HepG2 (cell line): Measurements from ENCODE around the gene PSMD3. TPM values are rescaled to one million over a fixed set of nuclear protein-coding genes. Genes with fewer than 3 reads are reported as not detected.
A peak's percentile ranks its signal among the peaks of the same experiment; 100 is the strongest.
"Not testable (repeated sequence)": the region's sequence is repeated elsewhere in the genome, so short reads cannot be mapped to it uniquely, and the experiment has no call there.

ENCODE experiments used
- CEBPG ChIP-seq: IDR thresholded peaks from 2 replicates; pipeline ENCODE4 v1.6.1; 2016
- EP300 ChIP-seq, 3 experiments: sonication (generic) in 1 of 3; formaldehyde crosslinking in 1 of 3; IDR thresholded peaks; 2 replicates each; pipeline versions ENCODE4 v1.5.1 to v1.6.1; 2011 to 2020; ENCODE audit warnings: low read depth in 2 of 3, low read length in 2 of 3, borderline replicate concordance in 1 of 3, improper control_type of control experiment in 1 of 3, mild to moderate bottlenecking in 1 of 3, missing genetic modification reagents in 1 of 3, moderate library complexity in 1 of 3
- ETV5 ChIP-seq: IDR thresholded peaks from 2 replicates; pipeline ENCODE4 v1.6.1; 2018; ENCODE audit warnings: missing biosample characterization, missing genetic modification reagents, inconsistent platforms, borderline replicate concordance
- GABPA ChIP-seq, 2 experiments: IDR thresholded peaks; 2 replicates each; pipeline ENCODE4 v1.6.1; 2011 to 2016; ENCODE audit warnings: low read depth in 2 of 2, low read length in 1 of 2, missing biosample characterization in 1 of 2, missing genetic modification characterization in 1 of 2
- GABPB1 ChIP-seq: IDR thresholded peaks from 2 replicates; pipeline ENCODE4 v1.6.1; 2016; ENCODE audit warnings: mild to moderate bottlenecking, missing genetic modification reagents, moderate library complexity, missing compliant biosample characterization
- HNF1B ChIP-seq: sonication (generic); formaldehyde crosslinking; IDR thresholded peaks from 2 replicates; pipeline ENCODE4 v1.5.1; 2020; ENCODE audit warnings: mild to moderate bottlenecking, moderate library complexity, missing genetic modification reagents
- HNF4A ChIP-seq: sonication (generic); formaldehyde crosslinking; IDR thresholded peaks from 2 replicates; pipeline ENCODE4 v1.4.0; 2020; ENCODE audit warnings: missing genetic modification reagents
- HOXA3 ChIP-seq: sonication (generic); formaldehyde crosslinking; IDR thresholded peaks from 2 replicates; pipeline ENCODE4 v1.5.0; 2020; ENCODE audit warnings: missing genetic modification reagents
- IKZF5 ChIP-seq: IDR thresholded peaks from 2 replicates; pipeline ENCODE4 v1.6.1; 2018; ENCODE audit warnings: missing genetic modification reagents, mild to moderate bottlenecking, missing compliant biosample characterization
- KDM1A ChIP-seq: IDR thresholded peaks from 2 replicates; pipeline ENCODE4 v1.6.1; 2016; ENCODE audit warnings: missing compliant biosample characterization
- NR2F1 ChIP-seq, 2 experiments: fragments of 450-650 bp in 1 of 2; formaldehyde crosslinking in 1 of 2; IDR thresholded peaks; 2 replicates each; pipeline versions ENCODE4 v1.5.0 to v1.6.1; 2016 to 2020; ENCODE audit warnings: mild to moderate bottlenecking in 1 of 2, missing compliant biosample characterization in 1 of 2, missing genetic modification reagents in 1 of 2, moderate library complexity in 1 of 2
- SALL1 ChIP-seq: sonication (generic); formaldehyde crosslinking; IDR thresholded peaks from 2 replicates; pipeline ENCODE4 v1.8.0; 2022; ENCODE audit warnings: mild to moderate bottlenecking, missing genetic modification reagents
- SIN3A ChIP-seq: IDR thresholded peaks from 2 replicates; pipeline ENCODE4 v1.6.1; 2011; ENCODE audit warnings: low read depth, mild to moderate bottlenecking, control low read depth, low read length, borderline replicate concordance
- ZBTB33 ChIP-seq: sonication (generic); formaldehyde crosslinking; IDR thresholded peaks from 2 replicates; pipeline ENCODE4 v1.4.0; 2020; ENCODE audit warnings: missing genetic modification reagents
- ZNF512 ChIP-seq: sonication (generic); formaldehyde crosslinking; IDR thresholded peaks from 2 replicates; pipeline ENCODE4 v1.4.0; 2020; ENCODE audit warnings: mild to moderate bottlenecking, missing genetic modification reagents
- ZNF614 ChIP-seq: IDR thresholded peaks from 2 replicates; pipeline ENCODE4 v1.6.1; 2018; ENCODE audit warnings: missing biosample characterization, missing genetic modification reagents, inconsistent platforms, borderline replicate concordance
- ZSCAN25 ChIP-seq: sonication (generic); formaldehyde crosslinking; IDR thresholded peaks from 2 replicates; pipeline ENCODE4 v1.8.0; 2022; ENCODE audit warnings: mild to moderate bottlenecking, missing genetic modification reagents
- polyA plus RNA-seq, 8 experiments: library from polyadenylated mRNA; depleted of rRNA in 3 of 8; stranded (reverse) in 7 of 8; unstranded in 1 of 8; fragments of >200 nt; fragmentation: Illumina TruSeq in 4 of 8; extraction: Trizol in 4 of 8; gene quantifications; 2 replicates each; pipeline versions ENCODE4 v1.2.1 to v1.2.3, GENCODE V29; 2011 to 2016; ENCODE audit warnings: low read depth in 4 of 8, missing spikeins in 1 of 8, mixed read lengths in 1 of 8; ENCODE audit not compliant: insufficient read depth in 1 of 8
- total RNA-seq, 5 experiments: library from RNA; depleted of rRNA; stranded (reverse); fragments of >200 nt; fragmentation: Illumina TruSeq; extraction: Trizol; gene quantifications; 2 replicates each; pipeline ENCODE4 v1.2.3, GENCODE V29; 2016; ENCODE audit warnings: low read depth in 1 of 5
- TF ChIP-seq, protein P1 (sequence below), 2 experiments: sonication (generic) in 1 of 2; formaldehyde crosslinking in 1 of 2; IDR thresholded peaks; 2 replicates each; pipeline versions ENCODE4 v1.4.0 to v1.6.1; 2018 to 2020; ENCODE audit warnings: missing genetic modification reagents in 2 of 2, borderline replicate concordance in 1 of 2, low read depth in 1 of 2, mild to moderate bottlenecking in 1 of 2, missing biosample characterization in 1 of 2

The PSMD3 gene
- total and polyA plus RNA-seq, 2 of the 13 experiments (the other 11 are each of a cell fraction or from before 2014, with no cell fraction given) = 97.4 to 146 TPM

DNA sequence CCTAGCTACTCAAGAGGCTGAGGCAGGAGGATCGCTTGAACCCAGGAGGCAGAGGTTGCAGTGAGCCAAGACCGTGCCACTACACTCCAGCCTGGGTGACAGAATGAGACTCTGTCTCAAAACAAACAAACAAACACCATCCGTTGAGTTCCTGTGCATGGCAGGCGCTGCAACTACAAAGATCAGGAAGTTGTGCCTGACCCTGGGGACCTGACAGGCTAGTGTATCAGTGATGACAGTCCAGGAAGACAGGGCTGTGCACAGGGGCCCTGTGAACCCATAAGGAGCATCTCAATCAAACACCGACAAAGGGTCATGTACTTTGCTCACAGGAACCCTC, 32.1 kb upstream of the PSMD3 start (continued):
- TF ChIP-seq HNF1B (0 out of 2 replicates have a peak, but pooled peaks have one; percentile 57), ZNF512 (CRISPR knock-in tag) (0 out of 2 replicates have a peak, but pooled peaks have one; percentile 15), HOXA3 (CRISPR knock-in tag) (peak; percentile 37; the same call in 1 of the 2 replicates), ZSCAN25 (CRISPR knock-in tag) (peak; percentile 56; the same call in 1 of the 2 replicates), SALL1 (CRISPR knock-in tag) (peak; percentile 85), IKZF5 (CRISPR knock-in tag) (peak; percentile 36; the same call in 1 of the 2 replicates), CEBPG (CRISPR knock-in tag) (peak; percentile 35; the same call in 1 of the 2 replicates), EP300 (IDR thresholded peaks at IDR 0.05; ENCODE audit: low read depth in 2 of 2, low read length in 2 of 2) (peak in 1 of 2 experiments; percentile 9; a peak in 1 of 4 replicates), GABPB1 (CRISPR knock-in tag) (peak; percentile 46), ZBTB33 (CRISPR knock-in tag) (0 out of 2 replicates have a peak, but pooled peaks have one; percentile 8), GABPA (CRISPR knock-in tag; IDR thresholded peaks at IDR 0.05; ENCODE audit: low read depth) (peak; percentile 76), ETV5 (peak; percentile 90), HNF4A (CRISPR knock-in tag) (peak; percentile 20; the same call in 1 of the 2 replicates), NR2F1 (CRISPR knock-in tag; IDR thresholded peaks at IDR 0.05) (peak; percentile 59 to 72; a peak in 2 of 4 replicates), ZNF614 (CRISPR knock-in tag) (0 out of 2 replicates have a peak, but pooled peaks have one; percentile 19), KDM1A (CRISPR knock-in tag) (peak; percentile 76; the same call in 1 of the 2 replicates), SIN3A (0 out of 2 replicates have a peak, but pooled peaks have one; percentile 7)
- TF ChIP-seq, protein P1, sequence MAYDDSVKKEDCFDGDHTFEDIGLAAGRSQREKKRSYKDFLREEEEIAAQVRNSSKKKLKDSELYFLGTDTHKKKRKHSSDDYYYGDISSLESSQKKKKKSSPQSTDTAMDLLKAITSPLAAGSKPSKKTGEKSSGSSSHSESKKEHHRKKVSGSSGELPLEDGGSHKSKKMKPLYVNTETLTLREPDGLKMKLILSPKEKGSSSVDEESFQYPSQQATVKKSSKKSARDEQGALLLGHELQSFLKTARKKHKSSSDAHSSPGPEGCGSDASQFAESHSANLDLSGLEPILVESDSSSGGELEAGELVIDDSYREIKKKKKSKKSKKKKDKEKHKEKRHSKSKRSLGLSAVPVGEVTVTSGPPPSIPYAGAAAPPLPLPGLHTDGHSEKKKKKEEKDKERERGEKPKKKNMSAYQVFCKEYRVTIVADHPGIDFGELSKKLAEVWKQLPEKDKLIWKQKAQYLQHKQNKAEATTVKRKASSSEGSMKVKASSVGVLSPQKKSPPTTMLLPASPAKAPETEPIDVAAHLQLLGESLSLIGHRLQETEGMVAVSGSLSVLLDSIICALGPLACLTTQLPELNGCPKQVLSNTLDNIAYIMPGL (CRISPR knock-in tag; IDR thresholded peaks at IDR 0.05; ENCODE audit: borderline replicate concordance in 1 of 2, low read depth in 1 of 2) = peak in 1 of 2 experiments; percentile 65; a peak in 1 of 4 replicates
- TF ChIP-seq EP300 (CRISPR knock-in tag; IDR thresholded peaks at IDR 0.05; ENCODE audit: borderline replicate concordance); GABPA (IDR thresholded peaks at IDR 0.05; ENCODE audit: low read depth, low read length): not testable (repeated sequence)
